ENCODE measurements around the gene MEG3.

DNA sequence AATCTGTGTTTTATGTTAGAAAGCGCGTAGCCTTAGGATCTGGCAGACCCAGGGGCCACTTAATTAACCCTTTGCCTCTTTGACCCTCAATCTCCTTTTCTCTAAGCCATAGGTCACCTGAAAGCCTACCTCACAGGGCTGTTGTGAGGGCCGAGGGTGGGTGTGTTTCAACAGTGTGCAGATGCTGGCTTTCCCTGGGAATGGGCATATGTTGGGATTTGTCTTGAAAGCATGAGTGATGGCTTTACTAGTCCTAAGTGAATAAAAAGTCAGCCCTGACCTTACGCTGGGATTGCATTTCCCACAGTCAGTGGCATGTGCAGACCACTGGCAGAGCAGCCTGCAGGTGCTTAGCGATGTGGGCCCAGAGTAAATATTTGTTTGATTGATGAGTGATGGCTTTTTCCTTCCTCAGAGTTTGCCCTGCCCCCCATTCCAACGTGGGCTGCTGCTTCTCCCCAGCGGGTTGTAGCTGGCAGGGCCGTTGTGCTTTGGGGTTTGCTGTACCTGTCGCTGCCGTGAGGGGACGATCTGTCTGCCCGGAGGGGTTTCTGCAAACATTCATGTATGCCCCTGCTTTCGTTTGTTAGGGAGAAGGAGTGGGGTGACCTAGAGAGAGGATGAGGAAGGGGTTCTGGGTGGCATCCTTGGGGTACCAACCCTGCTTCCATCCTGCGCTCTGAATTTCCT is 31.5 kb downstream of the MEG3 start:
- TF ChIP-seq LEF1 (IDR thresholded peaks at IDR 0.05; ENCODE audit: borderline replicate concordance) (no peak), BHLHE40 (IDR thresholded peaks at IDR 0.05; ENCODE audit: borderline replicate concordance) (no peak), NFRKB (IDR thresholded peaks at IDR 0.05) (no peak), SP1 (IDR thresholded peaks at IDR 0.05) (no peak)

All from HEK293T (cell line).